GM21515 (cell line): ENCODE results near the gene DVL2.

Source experiments
- ATAC-seq: cut with Tn5 transposase; IDR thresholded peaks from one replicate; pipeline ENCODE4 v1.9.1; 2021; ENCODE audit not compliant: unreplicated experiment

DVL2 gene

GRCh38 chr17:7176107-7176840, 58.0 kb downstream of the DVL2 start:
- ATAC-seq: no peak
